H9 (cell line): ENCODE measurements around the gene NR3C2. TPM values are rescaled to one million over a fixed set of nuclear protein-coding genes. Genes with fewer than 3 reads are reported as not detected.

Source experiments
- DNase-seq: peaks from one replicate; pipeline ENCODE4 v3.0.0-alpha.2; 2017
- H2AFZ ChIP-seq: one replicate; pipeline ENCODE4 v1.6.1; 2013; ENCODE audit warnings: mild to moderate bottlenecking, low read length, control low read depth, moderate library complexity
- H2AK5ac ChIP-seq: 2 replicates; pipeline ENCODE4 v1.6.1; 2013; ENCODE audit warnings: low read length, control low read depth, mixed read lengths; ENCODE audit not compliant: insufficient read length
- H2BK120ac ChIP-seq: one replicate; pipeline ENCODE4 v1.6.1; 2013; ENCODE audit warnings: low read depth, mild to moderate bottlenecking, low read length, control low read depth, inconsistent platforms; ENCODE audit not compliant: poor library complexity, severe bottlenecking
- H2BK12ac ChIP-seq: 2 replicates; pipeline ENCODE4 v1.6.1; 2013; ENCODE audit warnings: low read length, control low read depth, mixed read lengths, low read depth; ENCODE audit not compliant: insufficient read length
- H2BK15ac ChIP-seq: 2 replicates; pipeline ENCODE4 v1.6.1; 2013; ENCODE audit warnings: low read depth, low read length, control low read depth
- H2BK20ac ChIP-seq: one replicate; pipeline ENCODE4 v1.6.1; 2013; ENCODE audit warnings: low read depth, mild to moderate bottlenecking, low read length, control low read depth, inconsistent platforms; ENCODE audit not compliant: poor library complexity, severe bottlenecking
- H2BK5ac ChIP-seq: 2 replicates; pipeline ENCODE4 v1.6.1; 2013; ENCODE audit warnings: low read length, control low read depth, mixed read lengths; ENCODE audit not compliant: insufficient read length
- H3K14ac ChIP-seq: 2 replicates; pipeline ENCODE4 v1.6.1; 2013; ENCODE audit warnings: low read length, control low read depth; ENCODE audit not compliant: insufficient read depth
- H3K18ac ChIP-seq: 2 replicates; pipeline ENCODE4 v1.6.1; 2013; ENCODE audit warnings: low read depth, mild to moderate bottlenecking, mixed read lengths, low read length, control low read depth; ENCODE audit not compliant: insufficient read length
- H3K23ac ChIP-seq: 2 replicates; pipeline ENCODE4 v1.6.1; 2013; ENCODE audit warnings: low read length, control low read depth, mixed read lengths, low read depth; ENCODE audit not compliant: insufficient read length
- H3K23me2 ChIP-seq: 2 replicates; pipeline ENCODE4 v1.6.1; 2013; ENCODE audit warnings: low read depth, mild to moderate bottlenecking, mixed read lengths, low read length, control low read depth; ENCODE audit not compliant: insufficient read length, poor library complexity, severe bottlenecking
- H3K27ac ChIP-seq: 2 replicates; pipeline ENCODE4 v1.5.1; 2013; ENCODE audit warnings: low read length, control low read depth, mixed read lengths, low read depth; ENCODE audit not compliant: insufficient read length
- H3K27me3 ChIP-seq: 2 replicates; pipeline ENCODE4 v1.6.1; 2013; ENCODE audit warnings: low read length, control low read depth, inconsistent platforms; ENCODE audit not compliant: insufficient read depth
- H3K4ac ChIP-seq: 2 replicates; pipeline ENCODE4 v1.6.1; 2013; ENCODE audit warnings: low read depth, mild to moderate bottlenecking, control low read depth, inconsistent platforms, low read length, moderate library complexity
- H3K4me1 ChIP-seq: 2 replicates; pipeline ENCODE4 v1.6.1; 2013; ENCODE audit warnings: low read length, control low read depth, inconsistent platforms; ENCODE audit not compliant: insufficient read depth
- H3K4me2 ChIP-seq: 2 replicates; pipeline ENCODE4 v1.6.1; 2013; ENCODE audit warnings: low read length, control low read depth, mixed read lengths; ENCODE audit not compliant: insufficient read length, insufficient read depth
- H3K56ac ChIP-seq: 2 replicates; pipeline ENCODE4 v1.6.1; 2013; ENCODE audit warnings: low read depth, mild to moderate bottlenecking, mixed read lengths, low read length, control low read depth; ENCODE audit not compliant: insufficient read length
- H3K79me1 ChIP-seq: 2 replicates; pipeline ENCODE4 v1.6.1; 2013; ENCODE audit warnings: low read depth, mild to moderate bottlenecking, moderate library complexity, low read length, control low read depth, inconsistent platforms; ENCODE audit not compliant: insufficient read depth, poor library complexity, severe bottlenecking
- H3K79me2 ChIP-seq: 2 replicates; pipeline ENCODE4 v1.6.1; 2013; ENCODE audit warnings: low read length, control low read depth, inconsistent platforms; ENCODE audit not compliant: insufficient read depth
- H3K9ac ChIP-seq: 2 replicates; pipeline ENCODE4 v1.6.1; 2013; ENCODE audit warnings: low read length, control low read depth, mixed read lengths; ENCODE audit not compliant: insufficient read length; ENCODE audit errors: extremely low read depth
- H3K9me3 ChIP-seq: one replicate; pipeline ENCODE4 v1.6.1; 2013; ENCODE audit warnings: low read depth, low read length, inconsistent platforms; ENCODE audit not compliant: control insufficient read depth
- H3T11ph ChIP-seq: one replicate; pipeline ENCODE4 v1.6.1; 2013; ENCODE audit warnings: mild to moderate bottlenecking, low read length, control low read depth, inconsistent platforms
- H4K20me1 ChIP-seq: one replicate; pipeline ENCODE4 v1.6.1; 2013; ENCODE audit not compliant: control insufficient read depth, insufficient read length, insufficient read depth
- H4K5ac ChIP-seq: 2 replicates; pipeline ENCODE4 v1.6.1; 2013; ENCODE audit warnings: low read depth, mild to moderate bottlenecking, mixed read lengths, low read length, control low read depth; ENCODE audit not compliant: insufficient read length
- H4K8ac ChIP-seq: replicated peaks from 2 replicates; pipeline ENCODE4 v1.6.1; 2013; ENCODE audit warnings: low read length, control low read depth, mixed read lengths, low read depth; ENCODE audit not compliant: insufficient read length
- H4K91ac ChIP-seq: 2 replicates; pipeline ENCODE4 v1.6.1; 2013; ENCODE audit warnings: low read depth, mild to moderate bottlenecking, moderate library complexity, mixed read lengths, low read length, control low read depth; ENCODE audit not compliant: insufficient read length
- H3K27ac Mint-ChIP-seq, 3 experiments: 2 replicates in 2 of 3; 3 replicates in 1 of 3; pipeline ENCODE4 v1.8.0; 2020 to 2021; ENCODE audit warnings: mixed read lengths in 3 of 3, mild to moderate bottlenecking in 1 of 3, moderate library complexity in 1 of 3
- H3K27me3 Mint-ChIP-seq: 2 replicates; pipeline ENCODE4 v1.8.0; 2021; ENCODE audit warnings: low read depth, mild to moderate bottlenecking, moderate library complexity, mixed read lengths
- H3K36me3 Mint-ChIP-seq, 3 experiments: 2 replicates in 2 of 3; 3 replicates in 1 of 3; pipeline ENCODE4 v1.8.0; 2020 to 2021; ENCODE audit warnings: low read depth in 3 of 3, mixed read lengths in 3 of 3; ENCODE audit not compliant: insufficient read depth in 1 of 3
- H3K4me1 Mint-ChIP-seq, 2 experiments: 2 replicates each; pipeline ENCODE4 v1.8.0; 2020; ENCODE audit warnings: mixed read lengths in 2 of 2
- H3K4me3 Mint-ChIP-seq, 2 experiments: 2 replicates in 1 of 2; 3 replicates in 1 of 2; pipeline ENCODE4 v1.8.0; 2020 to 2021; ENCODE audit warnings: mild to moderate bottlenecking in 2 of 2, mixed read lengths in 2 of 2, moderate library complexity in 1 of 2
- H3K9me3 Mint-ChIP-seq, 2 experiments: 2 replicates in 1 of 2; 3 replicates in 1 of 2; pipeline ENCODE4 v1.8.0; 2020; ENCODE audit warnings: mild to moderate bottlenecking in 2 of 2, mixed read lengths in 2 of 2, moderate library complexity in 1 of 2
- CTCF ChIP-seq: fragments of 200-600 bp; sonication (generic); conservative IDR thresholded peaks from 3 replicates; pipeline ENCODE4 v1.8.0; 2021; ENCODE audit warnings: antibody characterized with exemption, mild to moderate bottlenecking
- WGBS: extraction: QIAGEN DNeasy Blood & Tissue Kit; methylation state at CpG from one replicate; pipeline ENCODE4 v1.1.7; 2013; ENCODE audit warnings: missing lambda C conversion rate, low lambda C conversion rate, mixed read lengths; ENCODE audit not compliant: insufficient read length; ENCODE audit errors: extremely low coverage; 5-methylcytosine and 5-hydroxymethylcytosine counted together
- total RNA-seq: library from RNA; stranded (reverse); gene quantifications from 2 replicates; pipeline ENCODE4 v1.2.1, GENCODE V29; 2021

The NR3C2 gene
- total RNA-seq, 1 experiment from 2014 or later = 1.4 TPM

- no peak overlapping the region for H4K91ac ChIP-seq
- no peaks in the 10 kb centered on the region for H3K79me1 ChIP-seq
- H3K9ac ChIP-seq = no peak overlapping the region
- Mint-ChIP-seq H3K27ac (no peak overlapping the region), H3K4me1 (no peaks in the 10 kb centered on the region), H3K9me3 (no peaks in the 10 kb centered on the region; a peak in 1 of 5 replicates), H3K36me3 (no peaks in the 10 kb centered on the region), H3K27me3 (peaks cover 4% of the 10 kb centered on the region), H3K4me3 (no peak overlapping the region)
- no peaks in the 10 kb centered on the region for H3K4me1 ChIP-seq
- no peak overlapping the region for H2AK5ac ChIP-seq
- DNase-seq = no peak
- no peaks in the 10 kb centered on the region for H3K23me2 ChIP-seq
- no peak overlapping the region for H4K5ac ChIP-seq
- no peak overlapping the region for H2BK5ac ChIP-seq
- H3T11ph ChIP-seq = no peak overlapping the region
- no peaks in the 10 kb centered on the region for H4K20me1 ChIP-seq
- H4K8ac ChIP-seq = no peak overlapping the region
- H3K4me2 ChIP-seq = no peak overlapping the region
- no peak overlapping the region for H2AFZ ChIP-seq
- no peaks in the 10 kb centered on the region for H3K27me3 ChIP-seq
- no peak overlapping the region for H3K23ac ChIP-seq
- no peak overlapping the region for H2BK15ac ChIP-seq
- no peak overlapping the region for H3K18ac ChIP-seq
- no peaks in the 10 kb centered on the region for H3K79me2 ChIP-seq
- H3K9me3 ChIP-seq = no peaks in the 10 kb centered on the region
- no CpG with 5 or more reads among the region's 1 CpG for WGBS
- no peak overlapping the region for H2BK120ac ChIP-seq
- TF ChIP-seq CTCF = no peak
- no peak overlapping the region for H2BK20ac ChIP-seq
- no peak overlapping the region for H2BK12ac ChIP-seq
- no peak overlapping the region for H3K56ac ChIP-seq
- no peak overlapping the region for H3K4ac ChIP-seq
- H3K27ac ChIP-seq = no peak overlapping the region
- no peak overlapping the region for H3K14ac ChIP-seq
Measured at GRCh38 chr4:148452970-148453369, 10.8 kb upstream of the NR3C2 start.
